ENCODE results near the gene NHLRC3.

NHLRC3 gene

DNA sequence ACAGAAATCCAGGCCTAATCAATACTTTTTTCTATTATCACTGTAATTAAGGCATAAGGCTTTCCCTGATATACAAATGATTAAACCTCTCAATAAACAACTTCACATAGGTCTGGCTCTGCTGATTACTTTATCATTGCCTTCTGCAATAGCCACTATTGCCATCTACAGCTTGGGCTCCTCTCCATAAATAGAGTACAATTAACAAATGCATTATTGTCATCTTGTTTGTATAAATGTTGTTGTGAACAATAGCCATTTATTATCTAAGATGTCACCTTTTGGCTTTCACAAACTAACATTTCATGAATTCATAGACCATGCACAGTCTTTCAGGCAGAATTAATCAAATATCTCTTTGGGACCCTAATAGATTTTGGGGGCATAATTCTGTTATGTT, 53.3 kb downstream of the NHLRC3 start:
- H3K9me3 ChIP-seq (ENCODE audit: control insufficient read depth, low read depth, low read length) = no peaks in the 10 kb centered on the region
- H3K36me3 ChIP-seq (ENCODE audit: control insufficient read depth, low read depth, low read length) = no peaks in the 10 kb centered on the region
- no peaks in the 10 kb centered on the region for H3K4me1 ChIP-seq (ENCODE audit: control insufficient read depth, low read depth, low read length)
- no peak overlapping the region for H3K9ac ChIP-seq (ENCODE audit: low read length)
- no peak overlapping the region for H3K27ac ChIP-seq (ENCODE audit: low read length)
- H3K27me3 ChIP-seq (ENCODE audit: control insufficient read depth, insufficient read depth, low read length) = no peaks in the 10 kb centered on the region
- no peak overlapping the region for H3K4me3 ChIP-seq (ENCODE audit: low read length)

DNA sequence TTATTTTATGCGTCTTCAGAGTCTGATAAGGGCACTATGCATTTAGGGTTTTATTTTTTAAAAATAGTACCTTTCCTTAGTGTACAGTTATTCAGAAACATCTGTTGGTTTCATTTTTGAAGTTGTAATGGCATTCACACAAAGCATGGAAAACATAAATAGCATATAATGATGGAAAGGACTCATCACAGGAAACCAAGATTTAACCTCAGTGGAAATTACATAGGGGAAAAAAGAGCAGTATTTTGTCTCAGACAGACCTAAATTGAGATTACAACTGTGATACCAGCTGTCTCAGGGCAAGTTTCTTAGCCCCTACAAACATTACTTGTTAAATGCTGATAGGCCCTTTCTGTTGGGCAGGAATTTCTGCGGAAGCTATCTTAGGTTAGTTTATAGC, 57.2 kb downstream of the NHLRC3 start:
- Histone ChIP-seq H3K9me3 (ENCODE audit: control insufficient read depth, low read depth, low read length) (no peaks in the 10 kb centered on the region), H3K36me3 (ENCODE audit: control insufficient read depth, low read depth, low read length) (no peaks in the 10 kb centered on the region), H3K27me3 (ENCODE audit: control insufficient read depth, insufficient read depth, low read length) (no peaks in the 10 kb centered on the region), H3K4me1 (ENCODE audit: control insufficient read depth, low read depth, low read length) (no peaks in the 10 kb centered on the region), H3K4me3 (ENCODE audit: low read length) (no peak overlapping the region), H3K27ac (ENCODE audit: low read length) (no peak overlapping the region), H3K9ac (ENCODE audit: low read length) (no peak overlapping the region)

DNA sequence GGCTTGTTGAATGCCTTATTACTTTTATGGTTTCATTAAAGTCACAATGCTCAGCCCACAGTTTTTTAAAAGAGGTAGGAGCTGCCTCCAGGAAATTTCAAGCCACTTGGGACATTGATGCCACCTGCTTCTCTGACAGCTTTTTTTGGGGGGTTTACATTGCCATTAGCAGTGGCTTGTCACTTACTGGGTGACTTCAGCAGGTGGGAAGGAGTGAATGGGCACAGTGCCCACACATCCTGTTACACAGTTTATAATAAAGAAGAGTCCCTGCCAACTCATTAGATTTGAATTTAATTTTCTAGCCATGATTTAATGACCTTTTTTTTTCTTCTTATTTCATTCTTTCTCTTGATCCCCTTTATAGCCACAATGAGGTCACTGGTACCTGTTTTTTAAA, 61.0 kb downstream of the NHLRC3 start:
- Histone ChIP-seq H3K27ac (ENCODE audit: low read length) (no peak overlapping the region), H3K9ac (ENCODE audit: low read length) (no peak overlapping the region), H3K9me3 (ENCODE audit: control insufficient read depth, low read depth, low read length) (no peaks in the 10 kb centered on the region), H3K4me1 (ENCODE audit: control insufficient read depth, low read depth, low read length) (no peaks in the 10 kb centered on the region), H3K36me3 (ENCODE audit: control insufficient read depth, low read depth, low read length) (no peaks in the 10 kb centered on the region), H3K27me3 (ENCODE audit: control insufficient read depth, insufficient read depth, low read length) (no peaks in the 10 kb centered on the region), H3K4me3 (ENCODE audit: low read length) (no peak overlapping the region)
